ENCODE results near the gene LSM14B. TPM values are rescaled to one million over a fixed set of nuclear protein-coding genes. Genes with fewer than 3 reads are reported as not detected.

LSM14B gene
- total RNA-seq, 1 experiment from 2014 or later = 73.5 TPM

- ATAC-seq (no peak), DNase-seq (ENCODE audit: low spot score) (no peak)
- ChIA-PET CTCF (interaction anchor here (0.8 kb wide), 1 partner anchor 12 kb away, joined by 3 read pairs; no protein-coding TSS in a partner anchor), POLR2A (no interaction called here)
- Mint-ChIP-seq H3K4me3 (no peak overlapping the region), H3K27me3 (ENCODE audit: low read depth) (no peaks in the 10 kb centered on the region), H3K27ac (peak overlapping the region; percentile 85; the same call in 1 of the 2 replicates), H3K4me1 (peaks cover 13% of the 10 kb centered on the region), H3K36me3 (peaks cover 70% of the 10 kb centered on the region), H3K9me3 (no peaks in the 10 kb centered on the region)
- no peak for TF ChIP-seq ATF2 (CRISPR knock-in tag; IDR thresholded peaks at IDR 0.05; ENCODE audit: borderline replicate concordance, low read depth)
- no peak for TF ChIP-seq STAT6 (CRISPR knock-in tag; conservative IDR thresholded peaks at IDR 0.05; ENCODE audit: low read depth)
- no peak for TF ChIP-seq TP53 (CRISPR knock-in tag; IDR thresholded peaks at IDR 0.05)
Observed at GRCh38 chr20:62137478-62138203, 15.4 kb downstream of the LSM14B start.

GRCh38 chr20:62138204-62138543 is 15.9 kb downstream of the LSM14B start:
- Mint-ChIP-seq H3K27ac (peak overlapping the region; percentile 85; the same call in 1 of the 2 replicates), H3K9me3 (no peaks in the 10 kb centered on the region), H3K4me3 (no peak overlapping the region), H3K27me3 (ENCODE audit: low read depth) (no peaks in the 10 kb centered on the region), H3K36me3 (peaks cover 68% of the 10 kb centered on the region), H3K4me1 (peaks cover 13% of the 10 kb centered on the region)
- no peak for ATAC-seq
- TF ChIP-seq ZNF281 (CRISPR knock-in tag; IDR thresholded peaks at IDR 0.05) (no peak), ATF2 (CRISPR knock-in tag; IDR thresholded peaks at IDR 0.05; ENCODE audit: borderline replicate concordance, low read depth) (no peak), ZNF263 (CRISPR knock-in tag; IDR thresholded peaks at IDR 0.05; ENCODE audit: low read depth) (no peak), ZMAT4 (CRISPR knock-in tag; IDR thresholded peaks at IDR 0.05) (no peak), ATF1 (CRISPR knock-in tag; IDR thresholded peaks at IDR 0.05) (no peak), ZNF512 (CRISPR knock-in tag; IDR thresholded peaks at IDR 0.05; ENCODE audit: borderline replicate concordance) (no peak), ZNF121 (CRISPR knock-in tag; IDR thresholded peaks at IDR 0.05) (no peak), E2F1 (CRISPR knock-in tag; IDR thresholded peaks at IDR 0.05) (no peak), ZNF219 (CRISPR knock-in tag; IDR thresholded peaks at IDR 0.05; ENCODE audit: borderline replicate concordance) (no peak), TCF7 (CRISPR knock-in tag; IDR thresholded peaks at IDR 0.05; ENCODE audit: low read depth) (no peak), ATF3 (CRISPR knock-in tag; conservative IDR thresholded peaks at IDR 0.05) (no peak), TEAD4 (CRISPR knock-in tag; IDR thresholded peaks at IDR 0.05) (no peak), ZNF232 (CRISPR knock-in tag; IDR thresholded peaks at IDR 0.05) (no peak), E2F5 (CRISPR knock-in tag; IDR thresholded peaks at IDR 0.05) (no peak), ZNF396 (CRISPR knock-in tag; IDR thresholded peaks at IDR 0.05; ENCODE audit: borderline replicate concordance) (no peak)
- ChIA-PET POLR2A (no interaction called here), CTCF (interaction anchor here (0.7 to 0.8 kb wide), 2 partner anchors 10 to 11 kb away, joined by 3 to 4 read pairs; no protein-coding TSS in a partner anchor)
- DNase-seq (ENCODE audit: low spot score) = no peak
